ENCODE results near the gene LMX1A.

DNA sequence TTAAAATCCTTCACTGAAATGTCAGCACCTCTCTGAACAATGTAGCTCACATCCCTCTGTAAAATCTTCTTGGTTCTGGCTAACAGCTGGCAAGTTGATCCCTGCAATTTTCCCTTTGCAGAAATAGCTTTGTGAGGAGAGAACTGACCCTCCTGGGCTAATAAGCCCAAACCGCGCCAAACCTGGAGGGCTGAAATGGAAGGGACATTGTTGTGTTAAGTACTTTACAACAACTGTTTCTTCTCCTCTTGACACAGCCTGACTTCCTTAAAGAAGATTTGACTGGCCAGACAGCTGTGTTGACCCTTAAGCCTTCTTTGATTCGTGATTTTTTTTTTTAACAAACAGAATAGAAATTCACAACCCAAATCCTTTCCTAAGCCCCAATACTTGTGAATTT is 5.7 kb downstream of the LMX1A start:
- TF ChIP-seq MYC (IDR thresholded peaks at IDR 0.05; ENCODE audit: borderline replicate concordance, low read length): no peak
- no peak for TF ChIP-seq POLR2A (IDR thresholded peaks at IDR 0.05; ENCODE audit: low read length)
- no peak for TF ChIP-seq EP300 (IDR thresholded peaks at IDR 0.05)
- no peak for TF ChIP-seq CHD2 (IDR thresholded peaks at IDR 0.05; ENCODE audit: low read length, partially characterized antibody)
- TF ChIP-seq, protein P1, sequence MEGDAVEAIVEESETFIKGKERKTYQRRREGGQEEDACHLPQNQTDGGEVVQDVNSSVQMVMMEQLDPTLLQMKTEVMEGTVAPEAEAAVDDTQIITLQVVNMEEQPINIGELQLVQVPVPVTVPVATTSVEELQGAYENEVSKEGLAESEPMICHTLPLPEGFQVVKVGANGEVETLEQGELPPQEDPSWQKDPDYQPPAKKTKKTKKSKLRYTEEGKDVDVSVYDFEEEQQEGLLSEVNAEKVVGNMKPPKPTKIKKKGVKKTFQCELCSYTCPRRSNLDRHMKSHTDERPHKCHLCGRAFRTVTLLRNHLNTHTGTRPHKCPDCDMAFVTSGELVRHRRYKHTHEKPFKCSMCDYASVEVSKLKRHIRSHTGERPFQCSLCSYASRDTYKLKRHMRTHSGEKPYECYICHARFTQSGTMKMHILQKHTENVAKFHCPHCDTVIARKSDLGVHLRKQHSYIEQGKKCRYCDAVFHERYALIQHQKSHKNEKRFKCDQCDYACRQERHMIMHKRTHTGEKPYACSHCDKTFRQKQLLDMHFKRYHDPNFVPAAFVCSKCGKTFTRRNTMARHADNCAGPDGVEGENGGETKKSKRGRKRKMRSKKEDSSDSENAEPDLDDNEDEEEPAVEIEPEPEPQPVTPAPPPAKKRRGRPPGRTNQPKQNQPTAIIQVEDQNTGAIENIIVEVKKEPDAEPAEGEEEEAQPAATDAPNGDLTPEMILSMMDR (IDR thresholded peaks at IDR 0.05): no peak
- no peak for TF ChIP-seq PBX3 (IDR thresholded peaks at IDR 0.05)
- no peak for TF ChIP-seq HOXB5 (CRISPR knock-in tag; IDR thresholded peaks at IDR 0.05)
- no peak for TF ChIP-seq JUN (IDR thresholded peaks at IDR 0.05)
- TF ChIP-seq RAD21 (conservative IDR thresholded peaks at IDR 0.05 in 1 of 2, IDR thresholded peaks at IDR 0.05 in 1 of 2): no peak
- no peak for TF ChIP-seq JUNB (IDR thresholded peaks at IDR 0.05)
- TF ChIP-seq ELK1 (IDR thresholded peaks at IDR 0.05; ENCODE audit: low read depth, low read length): no peak

Data from A549 (cell line).